ENCODE results near the gene SYMPK. TPM values are rescaled to one million over a fixed set of nuclear protein-coding genes. Genes with fewer than 3 reads are reported as not detected.

The SYMPK gene
- total RNA-seq, 2 donors from 2014 or later = 55.7 to 101 TPM

GRCh38 chr19:45780448-45781213 lies 82.3 kb downstream of the SYMPK start:
- Histone ChIP-seq H3K27ac (no peak overlapping the region), H3K4me1 (no peaks in the 10 kb centered on the region), H3K36me3 (no peaks in the 10 kb centered on the region), H3K9me3 (no peaks in the 10 kb centered on the region), H3K4me3 (peak overlapping the region; percentile 18), H3K27me3 (no peaks in the 10 kb centered on the region), H3K9ac (ENCODE audit: low read depth in 2 of 2, low read length in 2 of 2) (peak overlapping the region; percentile 38 to 53)
- DNase-seq = no peak
- no peak for TF ChIP-seq CTCF (IDR thresholded peaks at IDR 0.05)
- intact Hi-C loops (cut with DNase I) = no loop called here

GRCh38 chr19:45780146-45780447 lies 82.8 kb downstream of the SYMPK start:
- no peak overlapping the region for H3K4me3 ChIP-seq
- no peak for TF ChIP-seq CTCF (IDR thresholded peaks at IDR 0.05)
- peak overlapping the region in 1 of 2 donors; percentile 16 for H3K9ac ChIP-seq (ENCODE audit: low read depth in 2 of 2, low read length in 2 of 2)
- intact Hi-C loops (cut with DNase I) = no loop called here
- H3K27ac ChIP-seq = no peak overlapping the region
- H3K36me3 ChIP-seq = no peaks in the 10 kb centered on the region
- no peak for DNase-seq
- no peaks in the 10 kb centered on the region for H3K9me3 ChIP-seq
- no peaks in the 10 kb centered on the region for H3K27me3 ChIP-seq
- no peaks in the 10 kb centered on the region for H3K4me1 ChIP-seq

GRCh38 chr19:45779231-45780145 lies 83.5 kb downstream of the SYMPK start:
- Histone ChIP-seq H3K36me3 (no peaks in the 10 kb centered on the region), H3K4me1 (no peaks in the 10 kb centered on the region), H3K9ac (ENCODE audit: low read depth in 2 of 2, low read length in 2 of 2) (peak overlapping the region; percentile 37 to 58), H3K27ac (no peak overlapping the region), H3K27me3 (no peaks in the 10 kb centered on the region), H3K4me3 (peak overlapping the region; percentile 27), H3K9me3 (no peaks in the 10 kb centered on the region)
- peak; percentile 77 for TF ChIP-seq CTCF (IDR thresholded peaks at IDR 0.05)
- intact Hi-C loops (cut with DNase I) = no loop called here
- peak; percentile 98 for DNase-seq

- no peak for TF ChIP-seq CTCF (IDR thresholded peaks at IDR 0.05)
- Histone ChIP-seq H3K36me3 (no peaks in the 10 kb centered on the region), H3K4me1 (no peaks in the 10 kb centered on the region), H3K4me3 (no peak overlapping the region), H3K27me3 (no peaks in the 10 kb centered on the region), H3K9ac (ENCODE audit: low read depth in 2 of 2, low read length in 2 of 2) (no peak overlapping the region), H3K27ac (no peak overlapping the region), H3K9me3 (no peaks in the 10 kb centered on the region)
- no peak for DNase-seq
- intact Hi-C loops (cut with DNase I) = no loop called here
Measured at GRCh38 chr19:45778010-45778661, 84.8 kb downstream of the SYMPK start.

- Histone ChIP-seq H3K9ac (ENCODE audit: low read depth in 2 of 2, low read length in 2 of 2) (no peak overlapping the region), H3K4me3 (no peak overlapping the region), H3K27ac (no peak overlapping the region), H3K27me3 (no peaks in the 10 kb centered on the region), H3K4me1 (no peaks in the 10 kb centered on the region), H3K9me3 (no peaks in the 10 kb centered on the region), H3K36me3 (no peaks in the 10 kb centered on the region)
- no peak for DNase-seq
- no peak for TF ChIP-seq CTCF (IDR thresholded peaks at IDR 0.05)
- intact Hi-C loops (cut with DNase I) = no loop called here
Measured at GRCh38 chr19:45777395-45777961, 85.5 kb downstream of the SYMPK start.
